Hepatocyte (in vitro differentiated cells): ENCODE measurements around the gene CD19. TPM values are rescaled to one million over a fixed set of nuclear protein-coding genes. Genes with fewer than 3 reads are reported as not detected.

Source experiments
- DNase-seq: peaks from one replicate; pipeline ENCODE4 v3.0.0-alpha.2; 2016; ENCODE audit warnings: low spot score
- H2AFZ ChIP-seq: fragments of 200-600 bp; sonication (generic); 2 replicates; pipeline ENCODE4 v1.6.0; 2016; ENCODE audit warnings: antibody characterized with exemption, mild to moderate bottlenecking
- H3K27ac ChIP-seq: fragments of 200-600 bp; sonication (generic); 2 replicates; pipeline ENCODE4 v1.5.1; 2016; ENCODE audit warnings: mild to moderate bottlenecking
- H3K27me3 ChIP-seq: fragments of 200-600 bp; sonication (generic); 2 replicates; pipeline ENCODE4 v1.6.1; 2016
- H3K36me3 ChIP-seq: fragments of 200-600 bp; sonication (generic); replicated peaks from 2 replicates; pipeline ENCODE4 v1.5.1; 2016; ENCODE audit warnings: low read depth; ENCODE audit not compliant: insufficient read depth
- H3K4me1 ChIP-seq: fragments of 200-600 bp; sonication (generic); 2 replicates; pipeline ENCODE4 v1.5.1; 2016; ENCODE audit warnings: mild to moderate bottlenecking, moderate library complexity; ENCODE audit not compliant: insufficient read depth
- H3K4me2 ChIP-seq: fragments of 200-600 bp; sonication (generic); 2 replicates; pipeline ENCODE4 v1.6.0; 2016
- H3K4me3 ChIP-seq: fragments of 200-600 bp; sonication (generic); 2 replicates; pipeline ENCODE4 v1.5.1; 2016; ENCODE audit warnings: mild to moderate bottlenecking
- H3K79me2 ChIP-seq: fragments of 200-600 bp; sonication (generic); 2 replicates; pipeline ENCODE4 v1.6.0; 2017; ENCODE audit warnings: mild to moderate bottlenecking
- H3K9me2 ChIP-seq: fragments of 200-600 bp; sonication (generic); replicated peaks from 2 replicates; pipeline ENCODE4 v1.6.0; 2017; ENCODE audit warnings: mild to moderate bottlenecking; ENCODE audit not compliant: insufficient read depth
- H3K9me3 ChIP-seq: fragments of 200-600 bp; sonication (generic); 2 replicates; pipeline ENCODE4 v1.5.1; 2016; ENCODE audit warnings: low read depth, mild to moderate bottlenecking
- H4K20me1 ChIP-seq: fragments of 200-600 bp; sonication (generic); 2 replicates; pipeline ENCODE4 v1.6.0; 2016; ENCODE audit warnings: mild to moderate bottlenecking; ENCODE audit not compliant: insufficient read depth, poor library complexity, severe bottlenecking
- EZH2 ChIP-seq: fragments of 200-600 bp; sonication (generic); IDR thresholded peaks from 2 replicates; pipeline ENCODE4 v1.6.1; 2016; ENCODE audit warnings: antibody characterized with exemption, mild to moderate bottlenecking, borderline replicate concordance
- EZH2phosphoT487 ChIP-seq: fragments of 200-600 bp; sonication (generic); IDR thresholded peaks from one replicate; pipeline ENCODE4 v1.6.1; 2018; ENCODE audit warnings: antibody characterized with exemption, mild to moderate bottlenecking, low read depth, moderate library complexity; ENCODE audit not compliant: unreplicated experiment, severe bottlenecking
- WGBS: methylation state at CpG from one replicate; pipeline ENCODE4 v1.1.6; 2016; ENCODE audit warnings: low lambda C conversion rate; ENCODE audit errors: missing lambda C conversion rate; 5-methylcytosine and 5-hydroxymethylcytosine counted together
- polyA plus RNA-seq: library from polyadenylated mRNA; unstranded; fragments of >200 nt; fragmentation: Nextera tagmentation; extraction: Ambion mirVana; gene quantifications from 2 replicates; pipeline ENCODE4 v1.2.1, GENCODE V29; 2016
- total RNA-seq: library from RNA; depleted of rRNA; stranded (reverse); fragments of >200 nt; gene quantifications from 2 replicates; pipeline ENCODE4 v1.2.3, GENCODE V29; 2014
- TF ChIP-seq, protein P1 (sequence below): fragments of 200-600 bp; sonication (generic); IDR thresholded peaks from 2 replicates; pipeline ENCODE4 v1.5.1; 2016; ENCODE audit warnings: antibody characterized with exemption, mild to moderate bottlenecking; ENCODE audit not compliant: poor library complexity

CD19 gene
- total and polyA plus RNA-seq, 2 experiments from 2014 or later, result not detected

DNA sequence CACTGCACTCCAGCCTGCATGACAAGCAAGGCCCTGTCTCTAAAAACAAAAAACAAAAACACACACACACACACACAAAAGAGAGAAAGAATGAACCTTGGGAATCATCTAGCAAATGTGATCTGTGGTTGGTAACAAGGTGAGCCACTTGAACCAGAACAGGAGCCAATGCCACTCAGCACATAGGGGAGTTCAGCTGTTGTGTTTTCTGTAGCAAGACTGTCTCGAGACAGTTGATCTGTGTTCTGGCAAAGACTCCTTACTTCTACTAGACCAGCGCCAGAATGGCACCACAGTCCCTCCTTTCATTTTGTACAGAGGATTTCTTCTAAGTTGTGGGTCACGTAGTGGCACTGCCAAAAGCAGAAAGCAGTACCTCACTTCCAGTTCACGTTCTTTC is 32.8 kb upstream of the CD19 start:
- DNase-seq, result no peak
- no peaks in the 10 kb centered on the region for H4K20me1 ChIP-seq
- TF ChIP-seq, protein P1, sequence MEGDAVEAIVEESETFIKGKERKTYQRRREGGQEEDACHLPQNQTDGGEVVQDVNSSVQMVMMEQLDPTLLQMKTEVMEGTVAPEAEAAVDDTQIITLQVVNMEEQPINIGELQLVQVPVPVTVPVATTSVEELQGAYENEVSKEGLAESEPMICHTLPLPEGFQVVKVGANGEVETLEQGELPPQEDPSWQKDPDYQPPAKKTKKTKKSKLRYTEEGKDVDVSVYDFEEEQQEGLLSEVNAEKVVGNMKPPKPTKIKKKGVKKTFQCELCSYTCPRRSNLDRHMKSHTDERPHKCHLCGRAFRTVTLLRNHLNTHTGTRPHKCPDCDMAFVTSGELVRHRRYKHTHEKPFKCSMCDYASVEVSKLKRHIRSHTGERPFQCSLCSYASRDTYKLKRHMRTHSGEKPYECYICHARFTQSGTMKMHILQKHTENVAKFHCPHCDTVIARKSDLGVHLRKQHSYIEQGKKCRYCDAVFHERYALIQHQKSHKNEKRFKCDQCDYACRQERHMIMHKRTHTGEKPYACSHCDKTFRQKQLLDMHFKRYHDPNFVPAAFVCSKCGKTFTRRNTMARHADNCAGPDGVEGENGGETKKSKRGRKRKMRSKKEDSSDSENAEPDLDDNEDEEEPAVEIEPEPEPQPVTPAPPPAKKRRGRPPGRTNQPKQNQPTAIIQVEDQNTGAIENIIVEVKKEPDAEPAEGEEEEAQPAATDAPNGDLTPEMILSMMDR, result no peak
- no peak for TF ChIP-seq EZH2
- no peak for TF ChIP-seq EZH2phosphoT487
- no peaks in the 10 kb centered on the region for H3K36me3 ChIP-seq
- no peaks in the 10 kb centered on the region for H3K9me2 ChIP-seq
- H3K9me3 ChIP-seq, result no peaks in the 10 kb centered on the region
- H3K4me1 ChIP-seq, result no peaks in the 10 kb centered on the region
- H3K4me3 ChIP-seq, result no peak overlapping the region
- H3K79me2 ChIP-seq, result no peaks in the 10 kb centered on the region
- 91% methylated on average over 4 of the region's 4 CpGs for WGBS
- no peaks in the 10 kb centered on the region for H3K27me3 ChIP-seq
- no peak overlapping the region for H2AFZ ChIP-seq
- no peak overlapping the region for H3K27ac ChIP-seq
- no peak overlapping the region for H3K4me2 ChIP-seq

DNA sequence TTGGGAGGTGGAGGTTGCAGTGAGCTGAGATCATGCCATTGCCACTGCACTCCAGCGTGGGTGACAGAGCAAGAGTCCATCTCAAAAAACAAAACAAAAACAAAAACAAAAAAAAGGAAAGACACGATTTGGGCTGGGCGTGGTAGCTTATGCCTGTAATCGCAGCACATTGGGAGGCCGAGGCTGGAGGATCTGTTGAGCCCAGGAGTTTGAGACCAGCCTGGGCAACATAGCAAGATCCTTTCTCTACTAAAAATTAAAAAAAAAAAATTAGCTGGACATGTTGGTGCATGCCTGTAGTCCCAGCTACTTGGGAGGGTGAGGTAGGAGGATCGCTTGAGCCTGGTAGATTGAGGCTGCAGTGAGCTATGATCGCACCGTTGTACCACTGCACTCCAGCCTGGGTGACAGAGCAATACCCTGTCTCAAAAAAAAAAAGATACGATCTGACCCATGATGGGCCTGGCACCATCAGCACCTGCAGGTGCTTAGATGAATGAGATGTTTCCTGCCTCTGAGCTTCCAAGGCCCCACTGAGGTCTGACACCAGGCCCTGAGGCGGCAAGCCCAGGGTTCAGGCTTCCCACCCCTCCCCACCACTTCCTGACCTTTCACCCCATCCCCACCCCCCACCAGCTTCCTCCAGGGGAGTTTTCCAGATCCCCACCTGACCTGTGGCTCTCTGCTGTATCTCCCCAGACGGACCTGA is 31.7 kb upstream of the CD19 start:
- no peak for DNase-seq
- Histone ChIP-seq H3K4me2 (no peak overlapping the region), H3K79me2 (no peaks in the 10 kb centered on the region), H2AFZ (no peak overlapping the region), H4K20me1 (no peaks in the 10 kb centered on the region), H3K4me3 (no peak overlapping the region), H3K27ac (no peak overlapping the region), H3K36me3 (no peaks in the 10 kb centered on the region), H3K9me3 (no peaks in the 10 kb centered on the region), H3K4me1 (no peaks in the 10 kb centered on the region), H3K27me3 (no peaks in the 10 kb centered on the region), H3K9me2 (no peaks in the 10 kb centered on the region)
- TF ChIP-seq EZH2phosphoT487 (no peak), EZH2 (no peak)
- TF ChIP-seq, protein P1, result no peak
- 97% methylated on average over 11 of the region's 11 CpGs for WGBS

DNA sequence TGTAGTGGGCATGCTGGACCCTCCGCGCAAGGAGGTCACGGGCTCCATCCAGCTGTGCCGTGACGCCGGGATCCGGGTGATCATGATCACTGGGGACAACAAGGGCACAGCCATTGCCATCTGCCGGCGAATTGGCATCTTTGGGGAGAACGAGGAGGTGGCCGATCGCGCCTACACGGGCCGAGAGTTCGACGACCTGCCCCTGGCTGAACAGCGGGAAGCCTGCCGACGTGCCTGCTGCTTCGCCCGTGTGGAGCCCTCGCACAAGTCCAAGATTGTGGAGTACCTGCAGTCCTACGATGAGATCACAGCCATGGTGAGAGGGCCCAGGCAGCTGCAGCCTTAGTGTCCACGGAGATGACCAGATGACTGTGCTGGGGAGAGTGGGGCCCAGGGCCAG is 31.2 kb upstream of the CD19 start:
- Histone ChIP-seq H3K27ac (no peak overlapping the region), H3K79me2 (no peaks in the 10 kb centered on the region), H3K4me2 (no peak overlapping the region), H3K4me1 (no peaks in the 10 kb centered on the region), H2AFZ (no peak overlapping the region), H3K36me3 (no peaks in the 10 kb centered on the region), H3K4me3 (no peak overlapping the region), H3K9me2 (no peaks in the 10 kb centered on the region), H4K20me1 (no peaks in the 10 kb centered on the region), H3K9me3 (no peaks in the 10 kb centered on the region), H3K27me3 (no peaks in the 10 kb centered on the region)
- TF ChIP-seq, protein P1, result no peak
- no peak for TF ChIP-seq EZH2
- no peak for TF ChIP-seq EZH2phosphoT487
- WGBS, result 91% methylated on average over 25 of the region's 25 CpGs
- no peak for DNase-seq
